ENCODE measurements around the gene ECI1. TPM values are rescaled to one million over a fixed set of nuclear protein-coding genes. Genes with fewer than 3 reads are reported as not detected.
A peak's percentile ranks its signal among the peaks of the same experiment; 100 is the strongest.

The ECI1 gene
- total and polyA plus RNA-seq, 2 of the 13 experiments (the other 11 are each of a cell fraction or from before 2014, with no cell fraction given), result 82.0 to 102 TPM

- TF ChIP-seq, protein P1, sequence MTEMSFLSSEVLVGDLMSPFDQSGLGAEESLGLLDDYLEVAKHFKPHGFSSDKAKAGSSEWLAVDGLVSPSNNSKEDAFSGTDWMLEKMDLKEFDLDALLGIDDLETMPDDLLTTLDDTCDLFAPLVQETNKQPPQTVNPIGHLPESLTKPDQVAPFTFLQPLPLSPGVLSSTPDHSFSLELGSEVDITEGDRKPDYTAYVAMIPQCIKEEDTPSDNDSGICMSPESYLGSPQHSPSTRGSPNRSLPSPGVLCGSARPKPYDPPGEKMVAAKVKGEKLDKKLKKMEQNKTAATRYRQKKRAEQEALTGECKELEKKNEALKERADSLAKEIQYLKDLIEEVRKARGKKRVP (CRISPR knock-in tag; IDR thresholded peaks at IDR 0.05), result 0 out of 4 replicates have a peak, but pooled peaks of 1 of the 2 experiments have one; percentile 49
- TF ChIP-seq ZNF577 (CRISPR knock-in tag; IDR thresholded peaks at IDR 0.05; ENCODE audit: borderline replicate concordance, low read depth) (no peak), ZNF546 (CRISPR knock-in tag; conservative IDR thresholded peaks at IDR 0.05) (peak; percentile 40; the same call in 1 of the 2 replicates), MEIS2 (CRISPR knock-in tag; IDR thresholded peaks at IDR 0.05) (peak; percentile 74; the same call in 1 of the 2 replicates), ZNF333 (CRISPR knock-in tag; IDR thresholded peaks at IDR 0.05; ENCODE audit: borderline replicate concordance) (peak; percentile 59; the same call in 1 of the 2 replicates), CREB1 (IDR thresholded peaks at IDR 0.05) (0 out of 2 replicates have a peak, but pooled peaks have one; percentile 18), CREB1 (CRISPR knock-in tag; IDR thresholded peaks at IDR 0.05) (peak; percentile 49; the same call in 1 of the 2 replicates), XRCC5 (optimal IDR thresholded peaks at IDR 0.05; ENCODE audit: low read length) (peak; percentile 92), CCDC6 (CRISPR knock-in tag; IDR thresholded peaks at IDR 0.05) (peak; percentile 85; the same call in 1 of the 2 replicates), MED8 (CRISPR knock-in tag; IDR thresholded peaks at IDR 0.05; ENCODE audit: insufficient replicate concordance) (peak; percentile 71), ZBTB38 (CRISPR knock-in tag; IDR thresholded peaks at IDR 0.05) (peak; percentile 86), HOXA9 (CRISPR knock-in tag; IDR thresholded peaks at IDR 0.05; ENCODE audit: borderline replicate concordance) (peak; percentile 26; the same call in 1 of the 2 replicates), MYPOP (CRISPR knock-in tag; IDR thresholded peaks at IDR 0.05) (peak; percentile 59; the same call in 1 of the 2 replicates), RFXAP (CRISPR knock-in tag; IDR thresholded peaks at IDR 0.05; ENCODE audit: borderline replicate concordance) (peak; percentile 29; the same call in 1 of the 2 replicates), GRHL1 (CRISPR knock-in tag; conservative IDR thresholded peaks at IDR 0.05) (no peak), ZNF83 (CRISPR knock-in tag; IDR thresholded peaks at IDR 0.05; ENCODE audit: borderline replicate concordance) (no peak; the same call in 1 of the 2 replicates), SKIL (CRISPR knock-in tag; IDR thresholded peaks at IDR 0.05; ENCODE audit: borderline replicate concordance) (peak; percentile 52; the same call in 1 of the 2 replicates)
- TF ChIP-seq, protein P2, sequence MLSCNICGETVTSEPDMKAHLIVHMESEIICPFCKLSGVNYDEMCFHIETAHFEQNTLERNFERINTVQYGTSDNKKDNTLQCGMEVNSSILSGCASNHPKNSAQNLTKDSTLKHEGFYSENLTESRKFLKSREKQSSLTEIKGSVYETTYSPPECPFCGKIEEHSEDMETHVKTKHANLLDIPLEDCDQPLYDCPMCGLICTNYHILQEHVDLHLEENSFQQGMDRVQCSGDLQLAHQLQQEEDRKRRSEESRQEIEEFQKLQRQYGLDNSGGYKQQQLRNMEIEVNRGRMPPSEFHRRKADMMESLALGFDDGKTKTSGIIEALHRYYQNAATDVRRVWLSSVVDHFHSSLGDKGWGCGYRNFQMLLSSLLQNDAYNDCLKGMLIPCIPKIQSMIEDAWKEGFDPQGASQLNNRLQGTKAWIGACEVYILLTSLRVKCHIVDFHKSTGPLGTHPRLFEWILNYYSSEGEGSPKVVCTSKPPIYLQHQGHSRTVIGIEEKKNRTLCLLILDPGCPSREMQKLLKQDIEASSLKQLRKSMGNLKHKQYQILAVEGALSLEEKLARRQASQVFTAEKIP (CRISPR knock-in tag; IDR thresholded peaks at IDR 0.05; ENCODE audit: borderline replicate concordance), result no peak
Measured at GRCh38 chr16:2251296-2252111, at the start of gene ECI1 (continued).

All from HepG2 (cell line).